ENCODE data around the gene FSTL4. TPM values are rescaled to one million over a fixed set of nuclear protein-coding genes. Genes with fewer than 3 reads are reported as not detected.

The FSTL4 gene
- total and polyA plus RNA-seq, 8 donors = 0.11 to 2.9 (median 0.22) TPM

DNA sequence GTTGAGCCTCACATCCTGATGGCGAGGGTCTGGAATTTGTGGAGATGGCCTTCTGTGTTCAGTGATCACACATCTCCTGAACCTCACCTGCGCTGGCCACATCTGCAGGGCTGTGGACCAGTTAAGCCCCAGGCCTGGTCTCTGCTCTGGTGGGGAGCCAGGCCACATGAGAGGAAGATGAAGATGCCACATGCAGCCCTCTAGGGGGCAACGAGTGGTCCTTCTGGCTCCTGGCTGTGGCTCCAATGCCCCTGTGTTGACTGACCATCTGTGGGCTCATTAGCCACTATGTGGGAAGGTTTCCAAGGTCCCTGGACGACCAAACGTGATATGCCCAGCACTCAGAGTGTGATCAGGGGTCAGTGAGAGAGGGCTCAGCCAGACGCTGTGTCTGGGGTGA is 357.5 kb downstream of the FSTL4 start:
- TF ChIP-seq, protein P1, sequence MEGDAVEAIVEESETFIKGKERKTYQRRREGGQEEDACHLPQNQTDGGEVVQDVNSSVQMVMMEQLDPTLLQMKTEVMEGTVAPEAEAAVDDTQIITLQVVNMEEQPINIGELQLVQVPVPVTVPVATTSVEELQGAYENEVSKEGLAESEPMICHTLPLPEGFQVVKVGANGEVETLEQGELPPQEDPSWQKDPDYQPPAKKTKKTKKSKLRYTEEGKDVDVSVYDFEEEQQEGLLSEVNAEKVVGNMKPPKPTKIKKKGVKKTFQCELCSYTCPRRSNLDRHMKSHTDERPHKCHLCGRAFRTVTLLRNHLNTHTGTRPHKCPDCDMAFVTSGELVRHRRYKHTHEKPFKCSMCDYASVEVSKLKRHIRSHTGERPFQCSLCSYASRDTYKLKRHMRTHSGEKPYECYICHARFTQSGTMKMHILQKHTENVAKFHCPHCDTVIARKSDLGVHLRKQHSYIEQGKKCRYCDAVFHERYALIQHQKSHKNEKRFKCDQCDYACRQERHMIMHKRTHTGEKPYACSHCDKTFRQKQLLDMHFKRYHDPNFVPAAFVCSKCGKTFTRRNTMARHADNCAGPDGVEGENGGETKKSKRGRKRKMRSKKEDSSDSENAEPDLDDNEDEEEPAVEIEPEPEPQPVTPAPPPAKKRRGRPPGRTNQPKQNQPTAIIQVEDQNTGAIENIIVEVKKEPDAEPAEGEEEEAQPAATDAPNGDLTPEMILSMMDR (IDR thresholded peaks at IDR 0.05) = no peak
- DNase-seq (peak in 1 of 4 donors; percentile 39), ATAC-seq (no peak)
- Histone ChIP-seq H3K36me3 (no peaks in the 10 kb centered on the region), H3K4me1 (no peaks in the 10 kb centered on the region), H3K27me3 (no peaks in the 10 kb centered on the region), H3K4me3 (no peak overlapping the region), H3K27ac (no peak overlapping the region), H3K9me3 (no peaks in the 10 kb centered on the region)
- intact Hi-C loops (cut with DNase I) = no loop called here

- no peaks in the 10 kb centered on the region for H3K4me1 ChIP-seq
- H3K27ac ChIP-seq = no peak overlapping the region
- H3K27me3 ChIP-seq = no peaks in the 10 kb centered on the region
- no peaks in the 10 kb centered on the region for H3K9me3 ChIP-seq
- H3K36me3 ChIP-seq = no peaks in the 10 kb centered on the region
- DNase-seq = no peak
- ATAC-seq = no peak
- H3K4me3 ChIP-seq = no peak overlapping the region
- TF ChIP-seq, protein P1 (IDR thresholded peaks at IDR 0.05) = no peak
- intact Hi-C loops (cut with DNase I) = no loop called here
Measured at GRCh38 chr5:133253671-133254070, 358.7 kb downstream of the FSTL4 start.

DNA sequence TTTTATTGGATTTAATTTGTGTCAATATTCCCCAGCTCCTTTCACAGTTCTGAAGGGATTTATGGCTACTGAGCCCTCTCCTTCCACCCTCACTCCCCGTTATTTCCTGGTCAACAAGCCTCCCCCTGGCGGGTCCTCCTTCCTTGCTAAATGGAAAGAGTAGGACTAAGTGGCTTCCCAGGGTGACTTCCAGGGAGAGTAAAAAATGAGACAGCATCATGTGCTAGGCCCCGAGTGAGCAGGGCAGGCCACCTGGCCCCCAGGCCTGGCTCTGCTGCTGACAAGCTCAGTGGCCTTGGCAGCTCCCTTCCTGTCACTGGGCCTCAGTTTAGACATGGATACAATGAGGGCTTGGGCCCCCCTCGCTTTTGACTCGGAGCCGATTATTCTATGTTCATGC is 359.3 kb downstream of the FSTL4 start:
- no peaks in the 10 kb centered on the region for H3K27me3 ChIP-seq
- TF ChIP-seq, protein P1 (IDR thresholded peaks at IDR 0.05) = no peak
- intact Hi-C loops (cut with DNase I) = no loop called here
- no peaks in the 10 kb centered on the region for H3K4me1 ChIP-seq
- H3K4me3 ChIP-seq = no peak overlapping the region
- DNase-seq = peak in 1 of 4 donors; percentile 48
- no peak for ATAC-seq
- no peak overlapping the region for H3K27ac ChIP-seq
- no peaks in the 10 kb centered on the region for H3K36me3 ChIP-seq
- no peaks in the 10 kb centered on the region for H3K9me3 ChIP-seq

- H3K4me1 ChIP-seq = no peaks in the 10 kb centered on the region
- H3K36me3 ChIP-seq = no peaks in the 10 kb centered on the region
- no peak overlapping the region for H3K27ac ChIP-seq
- H3K9me3 ChIP-seq = no peaks in the 10 kb centered on the region
- H3K27me3 ChIP-seq = no peaks in the 10 kb centered on the region
- intact Hi-C loops (cut with DNase I) = no loop called here
- ATAC-seq = no peak
- no peak overlapping the region for H3K4me3 ChIP-seq
- no peak for DNase-seq
- TF ChIP-seq, protein P1 (IDR thresholded peaks at IDR 0.05) = no peak
Measured at GRCh38 chr5:133252133-133252480, 360.2 kb downstream of the FSTL4 start.

DNA sequence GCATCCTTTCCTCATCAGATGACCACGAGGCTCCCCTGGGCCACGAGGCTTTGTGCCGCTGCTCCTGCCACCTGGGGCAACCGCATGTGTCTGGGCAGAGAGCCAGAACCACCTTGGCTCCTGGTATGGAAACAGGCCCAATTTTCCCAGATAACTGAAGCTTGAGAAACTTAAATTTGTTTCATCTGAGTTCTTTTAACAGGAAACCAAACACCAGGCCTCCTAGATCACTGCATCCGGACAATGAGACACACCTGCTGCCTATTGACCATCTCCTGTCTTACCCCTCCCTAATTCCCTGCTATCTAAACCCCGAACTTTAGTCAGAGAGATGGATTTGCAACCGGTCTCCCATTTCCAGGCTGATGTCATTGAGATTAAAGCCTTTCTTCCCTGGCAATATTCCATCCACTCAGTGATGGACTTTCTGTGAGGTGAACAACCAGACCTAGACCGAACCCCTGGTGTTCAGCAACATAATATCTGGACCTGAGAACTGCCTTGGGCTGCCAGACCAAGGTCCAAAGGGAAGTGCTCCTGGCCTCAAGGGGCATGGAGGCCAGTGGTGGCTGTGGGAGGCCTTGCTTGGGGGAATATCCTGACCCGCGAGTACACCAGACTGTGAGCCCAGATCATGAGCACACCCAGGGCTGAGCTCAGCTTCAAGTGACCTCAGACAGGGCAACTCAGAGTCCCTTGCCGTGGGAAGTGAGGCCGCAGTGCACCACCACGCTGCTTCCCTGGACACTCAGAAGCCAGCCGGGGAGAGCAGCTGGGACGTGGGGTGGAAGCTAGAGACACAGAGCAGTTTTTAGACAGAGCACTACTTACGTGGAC is 360.8 kb downstream of the FSTL4 start:
- no peak for ATAC-seq
- DNase-seq = peak in 1 of 4 donors; percentile 37
- H3K9me3 ChIP-seq = no peaks in the 10 kb centered on the region
- no peak overlapping the region for H3K4me3 ChIP-seq
- H3K36me3 ChIP-seq = no peaks in the 10 kb centered on the region
- H3K27ac ChIP-seq = no peak overlapping the region
- intact Hi-C loops (cut with DNase I) = no loop called here
- no peaks in the 10 kb centered on the region for H3K4me1 ChIP-seq
- TF ChIP-seq, protein P1 (IDR thresholded peaks at IDR 0.05) = no peak
- no peaks in the 10 kb centered on the region for H3K27me3 ChIP-seq
